AG10803 (cell line): ENCODE results near the gene PTPMT1.

Experiments
- DNase-seq: peaks from one replicate; pipeline ENCODE4 v3.0.0; 2010; ENCODE audit warnings: low read depth
- H3K4me3 ChIP-seq: 2 replicates; pipeline ENCODE4 v1.5.1; 2011; ENCODE audit warnings: mild to moderate bottlenecking, low read length, control low read depth
- CTCF ChIP-seq: conservative IDR thresholded peaks from 2 replicates; pipeline ENCODE4 v1.5.1; 2011; ENCODE audit warnings: mild to moderate bottlenecking, low read length, control low read depth, inconsistent platforms

The PTPMT1 gene

GRCh38 chr11:47593492-47593933, 28.1 kb downstream of the PTPMT1 start:
- no peak overlapping the region for H3K4me3 ChIP-seq
- no peak for TF ChIP-seq CTCF
- no peak for DNase-seq

- TF ChIP-seq CTCF, result no peak
- H3K4me3 ChIP-seq, result peak within 1 kb of the TSS; percentile 27
- no peak for DNase-seq
Measured at GRCh38 chr11:47593934-47594855, 28.8 kb downstream of the PTPMT1 start, which contains the start of gene C1QTNF4. C1QTNF4 (minus strand) TSS chr11:47594411; CDS start chr11:47590810, 3,601 bp downstream.

GRCh38 chr11:47595029-47595428, 29.6 kb downstream of the PTPMT1 start:
- no peak for TF ChIP-seq CTCF
- no peak overlapping the region for H3K4me3 ChIP-seq
- DNase-seq, result no peak

- no peak overlapping the region for H3K4me3 ChIP-seq
- TF ChIP-seq CTCF, result no peak
- no peak for DNase-seq
Measured at GRCh38 chr11:47595967-47596366, 30.6 kb downstream of the PTPMT1 start.

- no peak for TF ChIP-seq CTCF
- H3K4me3 ChIP-seq, result no peak overlapping the region
- no peak for DNase-seq
Measured at GRCh38 chr11:47599902-47600301, 34.5 kb downstream of the PTPMT1 start.

GRCh38 chr11:47603295-47603694, 37.9 kb downstream of the PTPMT1 start:
- H3K4me3 ChIP-seq, result no peak overlapping the region
- TF ChIP-seq CTCF, result no peak
- peak; percentile 42 for DNase-seq

- no peak for DNase-seq
- no peak overlapping the region for H3K4me3 ChIP-seq
- no peak for TF ChIP-seq CTCF
Measured at GRCh38 chr11:47605921-47606320, 40.5 kb downstream of the PTPMT1 start.
